Epithelial cell of proximal tubule (primary cell): ENCODE data around the gene RALGDS. TPM values are rescaled to one million over a fixed set of nuclear protein-coding genes. Genes with fewer than 3 reads are reported as not detected.

Experiments used
- DNase-seq: peaks from one replicate; pipeline ENCODE4 v3.0.0-alpha.2; 2011; ENCODE audit warnings: low read depth
- H3K4me3 ChIP-seq: 2 replicates; pipeline ENCODE4 v1.5.1; 2011; ENCODE audit warnings: low read depth, mild to moderate bottlenecking, low read length
- total RNA-seq: library from RNA; depleted of rRNA; stranded (reverse); fragments of >200 nt; gene quantifications from 2 replicates; pipeline ENCODE4 v1.2.3, GENCODE V29; 2015
- TF ChIP-seq, protein P1 (sequence below): conservative IDR thresholded peaks from 2 replicates; pipeline ENCODE4 v1.5.1; 2012; ENCODE audit warnings: low read depth, mild to moderate bottlenecking, low read length

Gene RALGDS
- total RNA-seq, 1 donor from 2014 or later, result 39.0 TPM

DNA sequence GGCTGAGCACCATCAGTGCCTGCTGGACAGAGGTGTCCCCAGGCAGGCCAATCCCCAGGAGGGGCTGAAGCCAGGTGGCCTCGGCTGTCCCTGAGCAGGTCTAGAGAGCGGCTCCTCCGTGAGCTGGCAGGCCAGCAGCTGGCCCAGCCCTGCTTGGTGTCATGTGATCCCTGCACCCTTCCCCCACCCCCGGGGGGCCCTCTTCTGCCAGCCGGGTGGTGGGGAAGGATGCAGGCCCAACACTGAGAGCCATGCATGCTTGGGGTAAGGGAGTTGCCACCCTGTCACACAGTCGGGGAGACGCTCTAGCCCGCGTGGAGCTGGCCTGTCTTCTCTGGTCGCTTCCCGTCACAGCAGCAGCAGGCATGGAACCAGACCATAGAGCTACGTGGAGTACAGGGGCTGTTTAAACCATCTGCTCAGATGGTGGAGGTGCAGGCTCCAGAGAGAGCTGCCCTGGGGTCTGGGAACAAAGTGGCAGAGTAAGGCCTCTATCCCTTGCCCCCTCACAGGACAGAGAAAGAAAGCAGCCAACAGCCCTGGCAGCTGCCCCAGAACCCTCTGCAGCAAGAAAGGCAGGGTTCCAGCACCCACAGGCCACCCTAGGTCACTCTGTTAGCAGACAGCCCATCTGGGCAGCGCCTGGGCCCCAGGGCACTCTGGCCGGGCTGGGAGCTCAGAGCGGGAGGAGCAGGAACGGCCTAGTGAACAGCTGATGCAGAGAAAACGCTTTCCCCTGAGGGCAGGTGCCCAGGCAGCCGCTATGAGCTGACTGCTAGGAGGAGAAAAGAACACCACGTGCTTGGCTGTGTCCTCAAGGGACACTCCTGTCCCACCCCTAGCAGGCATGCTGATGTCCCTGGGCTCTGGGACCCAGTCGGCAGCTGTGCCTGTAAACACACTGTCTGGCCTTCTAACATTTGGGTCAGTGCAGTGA, 6.8 kb downstream of the RALGDS start:
- DNase-seq, result no peak
- H3K4me3 ChIP-seq, result no peak overlapping the region
- TF ChIP-seq, protein P1, sequence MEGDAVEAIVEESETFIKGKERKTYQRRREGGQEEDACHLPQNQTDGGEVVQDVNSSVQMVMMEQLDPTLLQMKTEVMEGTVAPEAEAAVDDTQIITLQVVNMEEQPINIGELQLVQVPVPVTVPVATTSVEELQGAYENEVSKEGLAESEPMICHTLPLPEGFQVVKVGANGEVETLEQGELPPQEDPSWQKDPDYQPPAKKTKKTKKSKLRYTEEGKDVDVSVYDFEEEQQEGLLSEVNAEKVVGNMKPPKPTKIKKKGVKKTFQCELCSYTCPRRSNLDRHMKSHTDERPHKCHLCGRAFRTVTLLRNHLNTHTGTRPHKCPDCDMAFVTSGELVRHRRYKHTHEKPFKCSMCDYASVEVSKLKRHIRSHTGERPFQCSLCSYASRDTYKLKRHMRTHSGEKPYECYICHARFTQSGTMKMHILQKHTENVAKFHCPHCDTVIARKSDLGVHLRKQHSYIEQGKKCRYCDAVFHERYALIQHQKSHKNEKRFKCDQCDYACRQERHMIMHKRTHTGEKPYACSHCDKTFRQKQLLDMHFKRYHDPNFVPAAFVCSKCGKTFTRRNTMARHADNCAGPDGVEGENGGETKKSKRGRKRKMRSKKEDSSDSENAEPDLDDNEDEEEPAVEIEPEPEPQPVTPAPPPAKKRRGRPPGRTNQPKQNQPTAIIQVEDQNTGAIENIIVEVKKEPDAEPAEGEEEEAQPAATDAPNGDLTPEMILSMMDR, result no peak

DNA sequence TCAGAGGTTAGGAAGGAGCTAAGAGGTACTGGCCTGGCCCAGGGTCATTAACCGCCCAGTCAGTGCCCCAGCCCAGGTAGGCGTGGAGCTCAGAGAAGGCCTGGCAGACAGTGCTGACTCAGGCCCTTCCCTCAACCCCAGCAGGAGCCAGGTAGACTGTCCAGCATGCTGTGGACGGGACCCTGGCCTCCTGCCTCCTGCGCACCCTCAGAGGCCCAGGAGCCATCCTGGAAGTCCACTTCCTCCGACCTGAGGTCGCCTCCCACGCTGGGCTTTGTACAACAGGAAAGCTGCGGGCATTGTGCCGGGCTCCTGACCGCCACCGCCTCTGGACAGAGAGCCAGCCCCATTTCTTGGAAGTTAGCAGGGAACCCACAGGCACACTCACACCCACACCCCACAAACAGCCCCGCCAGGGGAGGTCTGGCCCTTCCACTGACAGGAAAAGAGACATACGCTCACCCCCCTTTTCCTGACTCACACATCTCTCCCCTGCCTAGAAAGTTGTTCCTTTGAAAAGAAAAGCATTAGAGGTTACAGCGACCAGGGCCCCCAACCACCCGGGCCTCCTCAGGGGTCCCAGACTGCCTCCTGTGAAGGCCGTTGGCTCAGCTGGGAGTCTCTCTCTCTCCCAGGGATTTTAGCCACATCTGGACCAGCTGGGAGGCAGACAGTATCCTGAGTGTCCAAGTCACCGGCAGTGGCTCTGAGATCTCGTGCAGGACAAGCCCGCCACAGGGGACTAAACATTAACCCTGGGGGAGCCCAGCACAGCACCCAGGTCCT, 7.7 kb downstream of the RALGDS start:
- TF ChIP-seq, protein P1, result no peak
- DNase-seq, result no peak
- H3K4me3 ChIP-seq, result no peak overlapping the region

DNA sequence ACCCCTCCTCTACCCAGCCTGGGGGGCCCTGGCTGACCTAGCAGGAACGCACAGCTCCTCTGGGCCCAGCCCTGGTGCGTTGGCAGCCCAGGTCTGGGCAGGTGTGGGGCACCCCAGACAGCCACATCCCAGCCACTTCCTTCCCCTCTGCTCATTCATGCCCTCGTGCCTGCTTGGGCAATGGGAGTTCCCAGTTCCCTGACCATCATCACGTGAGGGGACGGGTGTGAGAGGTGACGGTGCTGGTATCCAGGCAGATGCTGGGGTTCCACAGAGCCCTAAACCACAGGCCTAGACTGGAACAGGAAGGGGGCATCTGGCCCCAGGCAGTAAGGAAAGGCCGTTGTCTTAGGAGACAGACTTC, 8.4 kb downstream of the RALGDS start:
- TF ChIP-seq, protein P1, result no peak
- no peak overlapping the region for H3K4me3 ChIP-seq
- DNase-seq, result no peak

DNA sequence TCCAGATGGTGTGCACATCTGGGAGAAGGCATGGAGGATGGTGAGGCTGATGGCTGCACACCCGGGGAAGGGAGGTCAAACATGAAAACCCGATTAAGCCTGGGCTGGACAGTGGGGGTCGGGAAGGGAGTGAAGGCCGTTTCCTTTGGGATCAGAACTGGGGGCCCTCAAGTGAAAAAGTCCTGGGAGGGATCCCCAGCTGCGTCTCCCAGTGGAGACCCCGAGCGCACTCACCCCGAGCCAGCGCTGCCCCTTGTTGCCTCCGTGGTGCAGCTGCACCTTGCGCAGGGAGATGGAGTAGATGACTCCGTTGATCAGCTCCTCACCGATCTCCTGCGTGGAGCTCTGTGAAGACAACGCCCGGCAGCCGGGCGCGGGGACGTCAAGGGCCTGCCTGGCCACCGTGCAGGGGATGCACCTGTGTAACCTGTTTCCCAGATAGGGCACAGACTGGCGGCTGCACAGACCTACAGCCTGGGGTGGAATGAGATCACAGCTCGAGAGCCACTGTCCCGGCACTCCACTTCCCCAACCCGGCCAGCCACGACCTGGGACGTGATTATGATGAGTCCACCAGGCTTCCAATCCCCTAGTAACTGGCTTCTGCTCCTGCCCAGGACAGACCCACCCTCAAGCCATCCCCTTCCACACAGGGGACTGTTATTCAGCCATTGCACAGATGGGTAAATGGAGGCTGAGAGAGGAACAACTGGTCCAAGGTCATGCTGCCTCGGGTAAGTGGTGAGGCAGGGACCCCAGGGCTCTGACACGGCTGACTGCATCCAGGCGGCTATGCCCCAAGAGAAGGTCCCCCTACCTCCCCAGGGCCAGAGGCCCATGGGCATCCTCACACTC, 9.0 kb downstream of the RALGDS start:
- no peak overlapping the region for H3K4me3 ChIP-seq
- no peak for DNase-seq
- TF ChIP-seq, protein P1, result no peak

DNA sequence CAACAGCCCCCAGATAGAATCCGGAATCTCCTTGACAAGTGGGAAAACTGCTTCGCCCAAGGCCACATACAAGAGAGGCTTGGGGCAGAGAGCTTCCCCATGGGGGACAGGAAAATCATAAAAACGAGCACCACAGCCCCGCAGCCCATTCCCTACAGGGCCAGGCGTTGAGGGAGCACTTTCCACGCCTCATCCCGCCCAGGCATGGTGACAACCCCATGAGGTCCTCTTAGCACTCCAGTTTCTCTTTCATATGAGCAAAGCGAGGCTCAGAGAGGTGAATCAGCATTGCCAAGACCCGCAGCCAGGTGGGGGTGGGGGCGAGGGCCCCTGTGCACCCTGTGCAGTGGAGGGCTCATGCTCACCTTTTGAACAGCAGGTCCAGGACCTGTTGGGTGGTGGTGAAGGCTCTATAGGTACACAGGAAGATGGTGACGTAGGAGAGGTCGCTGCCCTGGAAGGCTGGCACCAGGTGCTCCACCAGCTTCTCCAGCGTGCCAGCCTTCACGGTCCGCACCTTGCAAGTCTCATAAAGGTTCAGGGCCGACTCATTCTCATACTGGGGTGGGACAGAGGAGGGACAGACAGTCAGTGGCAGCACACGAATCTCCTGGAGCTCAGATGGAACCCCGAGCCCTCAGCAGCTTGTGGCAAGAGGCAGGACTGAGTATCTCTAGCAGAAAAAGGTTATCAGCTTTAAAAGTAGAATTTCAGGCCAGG, 10.9 kb downstream of the RALGDS start:
- H3K4me3 ChIP-seq, result no peak overlapping the region
- TF ChIP-seq, protein P1, result no peak
- no peak for DNase-seq

DNA sequence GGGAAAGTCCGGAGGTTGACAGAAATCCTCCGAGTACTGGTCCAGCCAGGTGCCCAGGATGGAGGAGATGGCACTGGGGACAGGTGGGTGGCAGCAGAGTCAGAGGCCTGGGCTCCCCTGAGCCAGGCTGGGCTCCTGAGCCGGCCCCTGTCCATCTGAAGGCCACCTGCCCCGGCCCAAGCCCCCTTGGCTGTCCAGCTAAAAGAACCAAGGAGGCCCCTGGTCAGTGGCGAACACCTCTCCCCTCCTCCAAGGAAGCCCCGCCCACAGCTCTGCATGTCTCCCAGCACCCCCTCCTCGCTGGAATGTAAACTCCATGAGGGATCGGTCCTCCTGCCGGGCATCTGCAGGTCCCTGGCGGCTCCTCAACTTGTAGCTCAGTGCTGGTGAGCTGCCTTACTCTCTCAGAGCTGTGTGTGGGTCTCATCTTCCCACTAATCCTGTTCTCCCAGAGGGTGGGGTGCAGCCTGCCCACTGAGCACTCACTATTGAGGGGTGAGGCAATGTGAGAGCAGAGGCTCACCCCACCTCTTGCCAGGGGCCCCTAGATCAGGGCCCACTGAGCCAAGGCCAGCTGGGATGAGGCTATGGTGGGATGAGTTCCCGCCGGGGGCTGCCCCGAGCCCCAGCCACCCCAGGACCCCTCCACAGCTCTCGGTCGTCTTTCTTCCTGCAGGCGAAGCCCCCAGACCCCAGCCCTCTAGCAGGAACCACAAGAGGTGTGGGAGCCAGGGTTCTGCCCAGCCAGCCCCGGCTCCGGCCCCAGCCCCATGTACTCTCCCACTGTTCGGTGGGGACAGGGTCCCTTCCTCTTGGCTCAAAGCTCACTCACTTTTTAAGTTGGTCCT, 12.0 kb downstream of the RALGDS start:
- TF ChIP-seq, protein P1, result no peak
- DNase-seq, result no peak
- no peak overlapping the region for H3K4me3 ChIP-seq
